Right cardiac atrium (tissue), 5 donors: ENCODE results near the gene KCTD19. TPM values are rescaled to one million over a fixed set of nuclear protein-coding genes. Genes with fewer than 3 reads are reported as not detected.
"Not testable (repeated sequence)": the region's sequence is repeated elsewhere in the genome, so short reads cannot be mapped to it uniquely, and the experiment has no call there.

ENCODE experiments used
- ATAC-seq, 2 donors: fragments of 200-7000 bp; cut with Tn5 transposase; one replicate each; pipeline versions ENCODE4 v1.8.0 to v1.9.1; 2020; ENCODE audit warnings: moderate library complexity in 2 of 2, mild to moderate bottlenecking in 1 of 2
- DNase-seq, 3 donors: peaks; one replicate each; pipeline ENCODE4 v3.0.0-alpha.2; 2020
- H3K27ac ChIP-seq: one replicate; pipeline ENCODE4 v1.5.1; 2013; ENCODE audit warnings: mild to moderate bottlenecking, low read length, control low read depth, moderate library complexity
- H3K27me3 ChIP-seq: one replicate; pipeline ENCODE4 v1.6.1; 2013; ENCODE audit not compliant: control insufficient read depth, insufficient read depth
- H3K4me1 ChIP-seq: one replicate; pipeline ENCODE4 v1.6.1; 2013; ENCODE audit warnings: low read length; ENCODE audit not compliant: control insufficient read depth, insufficient read depth
- H3K4me3 ChIP-seq: one replicate; pipeline ENCODE4 v1.5.1; 2013; ENCODE audit warnings: low read length, control low read depth
- H3K9me3 ChIP-seq: one replicate; pipeline ENCODE4 v1.6.1; 2013; ENCODE audit warnings: low read length; ENCODE audit not compliant: control insufficient read depth
- WGBS: extraction: QIAGEN DNeasy Blood & Tissue Kit; methylation state at CpG from one replicate; pipeline ENCODE4 v1.1.7; 2013; 5-methylcytosine and 5-hydroxymethylcytosine counted together
- intact Hi-C, 4 donors: fragments of 100-400 bp; cut with DNase I; formaldehyde crosslinking; loops; one replicate each; pipeline versions ENCODE4 v1.11.0 to v1.14.0; 2022 to 2023
- long read RNA-seq, 4 donors: library from polyadenylated mRNA; unstranded; transcript quantifications; one replicate each; pipeline ENCODE4 v2.0.0, GENCODE V29; 2020 to 2021
- polyA plus RNA-seq: library from polyadenylated mRNA; stranded (reverse); fragments of 200-250 nt; gene quantifications from one replicate; pipeline ENCODE4 v1.2.3, GENCODE V29; 2013
- total RNA-seq, 4 donors: library from RNA; stranded (reverse); fragmentation: NEBNext Ultra II Directional; extraction: Animal tissue kit (Norgen Biotek cat#: 25700); gene quantifications; one replicate each; pipeline ENCODE4 v1.2.1, GENCODE V29; 2021
- donor health status: healthy with polysubstance abuse.
- donor health status: DM: no; HTN: yes; CAD: no.
- donor health status: DM: no; HTN: no; CAD: no.
- donor health status: DM: no; HTN: yes; CAD: no; lungs with severe emphysema.
- donor health status: DM: yes; HTN: yes; CAD: no.

The KCTD19 gene
- total RNA-seq (under 1 TPM in 1 of 4 donors, not detected in 3; 0.06 TPM), polyA plus RNA-seq (0.07 TPM)
- long read RNA-seq, donor 1: 0 reads
- long read RNA-seq, donor 2: 0 reads
- long read RNA-seq, donor 3: 0 reads
- long read RNA-seq, donor 4: 0 reads

DNA sequence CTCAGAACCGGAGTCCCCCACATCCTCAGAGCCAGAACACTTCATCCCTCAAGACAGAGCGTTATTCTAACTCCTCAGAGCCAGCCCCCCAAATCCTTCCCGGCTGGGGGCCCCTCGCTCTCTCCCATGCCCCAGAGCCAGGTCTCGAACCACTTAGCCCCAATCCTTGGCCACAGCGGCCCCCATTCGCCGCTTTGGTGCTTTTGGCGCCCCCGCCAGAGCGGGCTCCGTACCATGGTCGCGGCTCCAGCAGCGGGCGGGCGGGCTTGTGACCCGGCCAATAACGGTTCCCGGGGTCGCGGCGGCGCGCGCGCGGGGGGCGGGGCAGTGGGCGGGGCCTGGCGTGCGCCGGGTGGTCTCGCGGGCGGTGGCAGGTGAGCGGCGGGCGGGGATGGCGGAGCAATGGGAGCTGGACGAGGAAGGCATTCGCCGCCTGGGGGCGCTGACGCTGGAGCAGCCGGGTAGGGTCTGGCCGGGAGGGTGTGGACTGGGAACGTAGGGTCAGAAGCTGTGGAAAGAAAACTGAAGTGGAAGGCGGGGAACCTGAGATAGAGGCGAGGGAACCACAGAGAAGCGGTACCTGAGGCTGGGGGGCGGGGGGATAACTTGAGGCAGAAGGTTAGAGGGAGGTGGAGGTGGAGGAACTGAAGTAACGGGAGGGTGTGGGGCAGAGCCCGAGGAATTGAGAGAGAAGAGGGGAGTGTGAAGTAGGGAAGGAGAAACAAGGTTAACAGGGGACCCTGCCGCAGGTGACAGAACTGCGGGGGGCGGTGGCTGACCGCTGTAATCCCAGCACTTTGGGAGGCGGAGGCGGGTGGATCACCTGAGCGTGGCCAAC, at the start of gene KCTD19, which contains the start of gene LRRC36:
Gene KCTD19 (minus strand): TSS at position 270 of the 838 bp plus-strand sequence. CDS start 34 bp downstream, at position 236.
Gene LRRC36 (plus strand): TSS at position 344 of the 838 bp plus-strand sequence. CDS start 48 bp downstream, at position 392.
- peak; percentile 76 to 90 (median 89) for DNase-seq
- Histone ChIP-seq H3K9me3 (no peaks in the 10 kb centered on the region), H3K27ac (no peak within 1 kb of the TSS), H3K27me3 (no peaks in the 10 kb centered on the region), H3K4me1 (peaks cover 2% of the 10 kb centered on the region), H3K4me3 (peak within 1 kb of the TSS; percentile 58)
- intact Hi-C loops: no loop called here
- WGBS: 8% methylated on average over 61 of the region's 61 CpGs
- peak; percentile 89 to 91 for ATAC-seq

DNA sequence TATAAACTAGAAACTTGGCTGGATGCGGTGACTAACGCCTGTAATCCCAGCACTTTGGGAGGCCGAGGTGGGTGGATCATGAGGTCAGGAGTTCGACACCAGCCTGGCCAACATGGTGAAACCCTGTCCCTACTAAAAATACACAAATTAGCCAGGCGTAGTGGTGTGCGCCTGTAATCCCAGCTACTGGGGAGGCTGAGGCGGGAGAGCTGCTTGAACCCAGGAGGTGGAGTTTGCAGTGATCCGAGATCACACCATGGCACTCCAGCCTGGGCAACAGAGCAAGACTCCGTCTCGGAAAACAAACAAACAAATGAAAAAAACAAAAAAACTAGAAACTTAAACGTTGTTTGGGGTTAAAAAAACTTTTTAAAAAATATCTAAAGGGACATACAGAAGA, 49.5 kb upstream of the KCTD19 start:
- DNase-seq, H3K27ac ChIP-seq, intact Hi-C loops, H3K4me3 ChIP-seq, H3K9me3 ChIP-seq, H3K4me1 ChIP-seq, H3K27me3 ChIP-seq, ATAC-seq: not testable (repeated sequence)
- 89% methylated on average over 11 of the region's 11 CpGs for WGBS

DNA sequence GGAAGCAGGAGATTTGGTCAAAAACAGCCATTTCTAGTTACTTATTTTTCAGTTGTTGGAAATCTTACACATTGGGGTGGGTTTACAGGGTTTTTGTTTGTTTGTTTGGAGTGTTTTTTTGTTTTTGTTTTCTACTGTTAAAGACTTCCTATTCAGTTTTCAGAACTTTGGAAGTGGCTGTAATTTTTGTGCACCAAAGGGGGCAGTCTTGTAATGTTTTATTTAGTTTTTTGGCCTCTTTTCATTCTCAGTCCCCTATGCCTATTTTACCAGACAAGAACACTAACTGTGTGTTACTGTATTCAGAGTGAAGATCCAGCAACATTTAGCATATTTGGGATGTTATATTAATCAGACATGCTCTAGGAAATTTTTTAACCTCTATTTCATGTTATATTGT, 46.1 kb upstream of the KCTD19 start:
- Histone ChIP-seq H3K27me3 (no peaks in the 10 kb centered on the region), H3K4me3 (no peak overlapping the region), H3K4me1 (no peaks in the 10 kb centered on the region), H3K27ac (no peak overlapping the region), H3K9me3 (no peaks in the 10 kb centered on the region)
- ATAC-seq (peak in 1 of 2 donors; percentile 41), DNase-seq (no peak)
- intact Hi-C loops: no loop called here

DNA sequence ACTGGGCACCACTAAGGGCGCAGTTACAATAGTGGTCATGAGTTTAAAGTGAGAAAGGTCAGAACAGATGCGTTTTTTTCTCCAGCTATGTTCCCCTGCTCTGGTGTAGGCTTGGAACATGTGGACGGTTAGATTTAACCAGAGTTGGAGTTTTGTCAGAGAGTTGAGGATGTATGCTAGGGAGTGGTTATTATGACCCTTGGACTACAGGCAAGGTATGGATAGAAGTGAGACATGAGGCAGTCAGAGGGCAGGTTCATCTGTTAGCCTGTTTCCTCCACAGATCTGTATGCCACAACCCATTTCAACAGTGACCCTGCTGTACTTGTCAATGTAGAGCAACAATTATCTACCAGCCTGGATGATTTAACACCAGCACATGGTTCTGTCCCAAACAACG, 44.1 kb upstream of the KCTD19 start:
- intact Hi-C loops: no loop called here
- no peaks in the 10 kb centered on the region for H3K9me3 ChIP-seq
- H3K27ac ChIP-seq: no peak overlapping the region
- WGBS: 89% methylated on average over 4 of the region's 4 CpGs
- no peak for ATAC-seq
- H3K4me3 ChIP-seq: no peak overlapping the region
- H3K4me1 ChIP-seq: no peaks in the 10 kb centered on the region
- DNase-seq: no peak
- no peaks in the 10 kb centered on the region for H3K27me3 ChIP-seq

DNA sequence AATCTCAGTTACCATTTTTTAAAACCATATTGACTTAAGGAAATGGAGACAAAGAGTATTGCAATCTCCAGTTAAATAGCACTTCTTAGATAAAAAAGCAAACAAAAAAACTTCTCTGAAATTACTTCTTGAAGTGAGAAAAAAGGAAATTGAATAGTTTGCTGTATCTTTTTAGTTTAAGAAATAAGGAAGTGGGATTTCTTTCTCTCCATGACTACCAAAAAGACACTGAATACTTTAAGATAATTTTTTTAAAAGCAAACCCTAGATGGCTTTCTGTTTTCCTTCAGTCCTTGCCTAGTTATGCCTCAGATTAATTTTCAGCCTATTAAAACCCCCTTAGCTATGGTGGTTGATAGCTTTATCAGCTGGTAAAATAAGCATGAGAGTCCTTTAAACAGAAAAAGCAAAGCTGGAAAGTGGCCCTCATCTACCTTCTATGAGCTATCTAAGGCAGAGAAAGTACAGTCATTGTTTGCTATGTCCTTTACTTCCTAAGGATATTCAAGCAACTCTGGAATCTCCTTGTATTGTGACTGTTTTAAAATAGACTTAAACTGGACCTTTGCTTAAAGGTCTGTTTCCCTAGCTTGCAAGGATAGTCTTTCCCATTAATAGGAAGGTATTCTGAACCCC, 38.2 kb upstream of the KCTD19 start:
- Histone ChIP-seq H3K27me3 (no peaks in the 10 kb centered on the region), H3K4me1 (no peaks in the 10 kb centered on the region), H3K27ac (no peak overlapping the region), H3K9me3 (no peaks in the 10 kb centered on the region), H3K4me3 (no peak overlapping the region)
- DNase-seq (no peak), ATAC-seq (peak in 1 of 2 donors; percentile 71)
- intact Hi-C loops: no loop called here

DNA sequence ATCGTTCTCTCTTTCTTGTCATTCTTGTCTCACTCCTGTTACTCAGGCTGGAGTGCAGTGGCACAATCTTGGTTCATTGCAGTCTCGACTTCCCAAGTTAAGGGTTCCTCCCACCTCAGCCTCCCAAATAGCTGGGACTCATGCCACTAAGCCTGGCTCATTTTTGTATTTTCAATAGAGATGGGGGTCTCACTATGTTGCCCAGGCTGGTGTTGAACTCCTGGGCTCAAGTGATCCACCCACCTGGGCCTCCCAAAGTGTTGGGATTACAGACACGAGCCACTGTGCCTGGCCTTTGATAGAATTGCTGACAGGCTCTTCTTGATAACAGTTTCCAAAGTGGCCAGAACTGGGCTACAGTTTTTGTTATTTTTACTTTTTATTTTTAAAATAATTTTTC, 34.5 kb upstream of the KCTD19 start:
- whole genome bisulfite sequencing: 61% methylated on average over 3 of the region's 3 CpGs
- Histone ChIP-seq H3K27me3 (no peaks in the 10 kb centered on the region), H3K9me3 (no peaks in the 10 kb centered on the region), H3K4me3 (no peak overlapping the region), H3K4me1 (no peaks in the 10 kb centered on the region), H3K27ac (no peak overlapping the region)
- intact Hi-C loops: no loop called here
- no peak for DNase-seq
- ATAC-seq: no peak

DNA sequence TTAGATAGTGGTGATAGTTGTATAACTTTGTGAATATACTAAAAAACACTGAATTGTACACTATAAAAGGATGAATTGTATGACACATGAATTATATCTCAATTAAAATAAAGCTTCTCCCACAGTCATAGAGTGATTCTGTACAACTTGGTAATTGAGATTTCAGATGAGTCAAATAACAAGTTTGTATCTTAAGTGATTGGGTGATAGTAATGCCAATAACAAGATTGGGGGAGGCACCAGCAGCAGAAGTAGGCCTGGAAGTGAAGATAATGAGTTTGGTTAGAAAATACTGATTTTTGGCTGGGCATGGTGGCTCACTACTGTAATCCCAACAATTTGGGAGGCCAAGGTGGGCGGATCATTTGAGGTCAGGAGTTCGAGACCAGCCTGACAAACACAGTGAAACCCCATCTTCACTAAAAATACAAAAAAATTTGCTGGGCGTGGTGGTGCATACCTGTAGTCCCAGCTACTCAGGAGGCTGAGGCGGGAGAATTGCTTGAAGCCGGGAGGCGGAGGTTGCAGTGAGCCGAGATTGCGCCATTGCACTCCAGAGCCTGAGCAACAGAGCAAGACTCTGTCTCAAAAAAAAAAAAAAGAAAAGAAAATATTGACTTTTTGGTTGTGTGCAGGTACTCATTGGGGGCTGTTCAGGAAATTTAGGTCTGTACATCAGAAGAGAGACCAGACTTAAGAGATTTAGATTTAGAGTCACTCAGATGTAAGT, 33.2 kb upstream of the KCTD19 start:
- H3K4me1 ChIP-seq, H3K27ac ChIP-seq, H3K27me3 ChIP-seq, H3K4me3 ChIP-seq, H3K9me3 ChIP-seq, ATAC-seq, intact Hi-C loops, DNase-seq: not testable (repeated sequence)
- WGBS: 96% methylated on average over 8 of the region's 8 CpGs

DNA sequence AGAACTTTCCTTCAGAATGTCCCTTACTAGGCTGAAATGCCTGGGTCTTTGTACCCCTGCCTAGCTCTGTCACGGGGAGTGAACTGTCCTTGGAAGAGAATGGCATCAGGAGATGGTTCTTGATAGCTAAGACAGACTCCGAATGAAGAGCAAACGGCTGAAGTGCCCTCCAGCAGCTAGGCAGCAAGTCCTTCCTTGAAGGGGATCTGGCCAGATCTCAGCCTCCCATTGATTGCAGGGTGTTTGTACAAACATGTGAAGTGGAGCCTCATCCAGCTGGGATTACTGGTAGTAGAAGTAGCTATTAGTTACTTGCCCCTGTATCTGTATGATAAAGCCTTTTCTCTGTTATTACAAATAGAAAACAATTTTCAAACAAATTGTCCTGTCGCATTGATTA, 31.0 kb upstream of the KCTD19 start:
- no peak for ATAC-seq
- H3K9me3 ChIP-seq: no peaks in the 10 kb centered on the region
- H3K4me3 ChIP-seq: no peak overlapping the region
- intact Hi-C loops: no loop called here
- no peaks in the 10 kb centered on the region for H3K27me3 ChIP-seq
- no peaks in the 10 kb centered on the region for H3K4me1 ChIP-seq
- H3K27ac ChIP-seq: no peak overlapping the region
- 70% methylated on average over 4 of the region's 4 CpGs for WGBS
- no peak for DNase-seq

DNA sequence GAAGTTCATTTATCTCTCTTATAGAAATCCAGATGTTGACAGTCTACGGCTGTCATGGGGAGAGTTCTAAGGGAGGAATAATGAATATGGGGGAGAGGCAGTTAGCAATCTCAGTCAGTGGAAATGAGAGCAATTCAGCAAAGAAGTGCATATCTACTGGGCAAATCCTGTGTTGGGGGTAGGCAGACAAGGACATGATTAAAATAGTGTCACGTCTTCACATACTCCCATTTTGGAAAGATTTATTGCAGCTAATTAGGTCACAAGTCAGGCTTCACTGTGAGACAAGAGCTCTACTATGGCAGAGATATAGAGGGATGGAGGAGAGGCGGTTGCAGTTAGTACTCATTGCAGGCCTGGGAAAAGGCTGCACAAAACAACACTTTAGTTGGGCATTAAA, 29.9 kb upstream of the KCTD19 start:
- H3K27me3 ChIP-seq: no peaks in the 10 kb centered on the region
- intact Hi-C loops: no loop called here
- 62% methylated on average over 3 of the region's 3 CpGs for WGBS
- no peak overlapping the region for H3K27ac ChIP-seq
- ATAC-seq (no peak), DNase-seq (no peak)
- H3K4me3 ChIP-seq: no peak overlapping the region
- no peaks in the 10 kb centered on the region for H3K4me1 ChIP-seq
- H3K9me3 ChIP-seq: no peaks in the 10 kb centered on the region

DNA sequence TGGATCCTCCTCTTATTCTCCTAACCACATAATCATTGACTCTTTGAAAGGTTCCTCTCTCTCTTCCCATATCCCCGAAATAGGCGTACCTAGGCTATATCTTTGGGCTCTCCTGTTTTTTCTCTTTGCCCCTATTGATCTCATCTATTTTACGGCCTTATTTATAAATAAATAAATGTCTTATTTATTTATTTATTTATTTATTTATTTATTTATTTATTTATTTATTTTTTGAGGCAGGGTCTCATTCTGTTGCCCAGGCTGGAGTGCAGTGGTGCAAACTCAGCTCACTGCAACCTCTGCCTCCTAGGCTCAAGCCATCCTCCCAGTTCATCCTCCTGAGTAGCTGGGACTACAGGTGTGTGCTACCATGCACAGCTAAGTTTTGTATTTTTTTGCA, 25.9 kb upstream of the KCTD19 start:
- not testable (repeated sequence) for DNase-seq

DNA sequence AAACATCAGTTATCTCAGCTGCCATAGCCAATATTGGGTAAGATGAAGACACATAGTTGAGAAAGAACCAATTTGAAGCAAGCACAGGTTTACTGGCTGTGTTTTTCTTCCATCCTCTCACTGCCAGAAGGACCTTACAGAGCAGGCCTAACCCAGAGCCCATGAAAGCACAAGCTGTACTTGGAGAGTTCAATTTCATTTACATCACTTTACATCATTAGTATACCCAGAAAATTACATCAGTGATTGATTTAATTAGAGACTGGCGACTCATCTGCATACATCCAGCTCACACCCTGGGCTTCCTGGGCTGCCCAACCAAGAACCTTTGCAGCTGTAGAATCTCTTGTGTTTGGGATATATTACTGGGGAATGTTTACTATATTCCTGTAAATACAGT, 23.8 kb upstream of the KCTD19 start:
- Histone ChIP-seq H3K27ac (no peak overlapping the region), H3K27me3 (no peaks in the 10 kb centered on the region)
- intact Hi-C loops: no loop called here

More for the DNA sequence above, 25.9 kb upstream of the KCTD19 start:
- H3K4me1 ChIP-seq, H3K9me3 ChIP-seq, intact Hi-C loops, ATAC-seq, H3K27me3 ChIP-seq, H3K4me3 ChIP-seq, H3K27ac ChIP-seq: not testable (repeated sequence)
- 94% methylated on average over 3 of the region's 3 CpGs for WGBS

More for the DNA sequence above, 23.8 kb upstream of the KCTD19 start:
- H3K4me3 ChIP-seq: no peak overlapping the region
- no peak for ATAC-seq
- no peak for DNase-seq
- no peaks in the 10 kb centered on the region for H3K4me1 ChIP-seq
- 94% methylated on average over 1 of the region's 1 CpG for WGBS
- H3K9me3 ChIP-seq: no peaks in the 10 kb centered on the region
